NCI-H2227 (cell line): ENCODE measurements around the gene LUC7L3.
"Not testable (repeated sequence)": the region's sequence is repeated elsewhere in the genome, so short reads cannot be mapped to it uniquely, and the experiment has no call there.

Experiments
- DNase-seq: peaks from one replicate; lab custom pipeline; 2025; ENCODE audit not compliant: unreplicated experiment; lab: John Stamatoyannopoulos, UW

The LUC7L3 gene

GRCh38 chr17:50708050-50709000 lies 11.1 kb upstream of the LUC7L3 start:
- DNase-seq = no peak

- not testable (repeated sequence) for DNase-seq
These were observed 10.3 kb upstream of the LUC7L3 start for GRCh38 chr17:50709053-50709452.

GRCh38 chr17:50710025-50710424 lies 9.4 kb upstream of the LUC7L3 start:
- DNase-seq = no peak

- no peak for DNase-seq
These were observed 8.8 kb upstream of the LUC7L3 start for GRCh38 chr17:50710650-50711049.

- DNase-seq = no peak
These were observed 6.8 kb upstream of the LUC7L3 start for GRCh38 chr17:50712641-50713040.

GRCh38 chr17:50715471-50715870 lies 3.9 kb upstream of the LUC7L3 start:
- DNase-seq = no peak

GRCh38 chr17:50719924-50720794 lies 756 bp downstream of the LUC7L3 start:
- DNase-seq = no peak

GRCh38 chr17:50721194-50722010 lies 2.0 kb downstream of the LUC7L3 start:
- no peak for DNase-seq

GRCh38 chr17:50722746-50723145 lies 3.3 kb downstream of the LUC7L3 start:
- DNase-seq = no peak

- DNase-seq = not testable (repeated sequence)
These were observed 5.2 kb downstream of the LUC7L3 start for GRCh38 chr17:50724622-50725021.

GRCh38 chr17:50725769-50726655 lies 6.6 kb downstream of the LUC7L3 start:
- DNase-seq = no peak

- DNase-seq = no peak
These were observed 8.7 kb downstream of the LUC7L3 start for GRCh38 chr17:50728112-50728429.

- no peak for DNase-seq
These were observed 9.7 kb downstream of the LUC7L3 start for GRCh38 chr17:50728881-50729765.

GRCh38 chr17:50731575-50732460 lies 12.4 kb downstream of the LUC7L3 start:
- no peak for DNase-seq

GRCh38 chr17:50735287-50735686 lies 15.9 kb downstream of the LUC7L3 start:
- no peak for DNase-seq

GRCh38 chr17:50737118-50737698 lies 17.8 kb downstream of the LUC7L3 start:
- no peak for DNase-seq

GRCh38 chr17:50739098-50739497 lies 19.7 kb downstream of the LUC7L3 start:
- DNase-seq = no peak

GRCh38 chr17:50745631-50746030 lies 26.2 kb downstream of the LUC7L3 start:
- no peak for DNase-seq
